G401.6 (cell line): ENCODE measurements around the gene ZNF277.

Experiments used
- FAIRE-seq: peaks from 2 replicates; lab custom pipeline; 2012; peaks lifted over from hg19 to GRCh38; lab: Jason Lieb, UNC

The ZNF277 gene

DNA sequence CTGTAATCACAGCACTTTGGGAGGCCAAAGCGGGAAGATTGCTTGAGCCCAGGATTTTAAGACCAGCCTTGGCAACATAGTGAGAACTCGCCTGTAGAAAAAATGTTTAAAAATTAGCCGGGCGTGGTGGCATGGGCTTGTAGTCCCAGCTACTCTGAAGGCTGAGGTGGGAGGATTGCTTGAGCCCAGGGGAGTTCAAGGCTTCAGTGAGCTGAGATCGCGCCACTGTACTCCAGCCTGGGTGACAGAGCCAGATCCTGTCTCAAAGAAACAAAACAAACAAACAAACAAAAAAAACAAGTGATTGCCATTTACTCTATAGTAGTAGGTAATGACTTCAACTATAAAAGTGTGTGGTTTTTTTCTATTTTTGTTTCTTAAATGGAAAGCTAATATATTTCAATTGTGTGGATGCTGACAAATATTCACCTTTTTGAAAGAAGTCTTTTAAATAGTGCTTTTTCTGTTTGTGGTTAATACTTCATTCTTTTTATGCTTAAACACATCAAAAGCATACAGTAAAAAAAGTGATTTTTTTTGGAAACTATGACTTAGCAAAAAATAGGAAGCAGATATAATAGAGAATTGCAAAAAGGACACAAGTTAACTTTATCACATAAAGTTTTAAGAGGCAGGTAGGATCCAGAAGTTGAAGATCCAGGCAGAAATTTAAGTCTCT is 48.4 kb downstream of the ZNF277 start:
- no peak for FAIRE-seq

DNA sequence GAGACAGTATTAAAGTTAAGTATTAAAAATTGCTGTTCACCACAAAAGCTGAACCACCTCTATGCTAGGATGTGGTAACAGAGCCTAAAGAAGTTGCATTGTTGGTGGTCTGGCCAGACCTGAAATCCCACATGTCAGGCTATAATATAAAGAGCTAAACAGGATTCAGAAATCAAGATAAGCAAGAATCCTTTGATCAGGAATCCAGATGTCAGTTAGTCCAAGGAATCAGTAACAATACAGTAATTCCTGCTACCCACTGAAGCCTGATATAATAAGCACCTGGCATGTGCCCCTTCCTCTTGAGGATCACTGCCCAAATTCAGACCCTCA is 48.9 kb downstream of the ZNF277 start:
- FAIRE-seq = no peak

DNA sequence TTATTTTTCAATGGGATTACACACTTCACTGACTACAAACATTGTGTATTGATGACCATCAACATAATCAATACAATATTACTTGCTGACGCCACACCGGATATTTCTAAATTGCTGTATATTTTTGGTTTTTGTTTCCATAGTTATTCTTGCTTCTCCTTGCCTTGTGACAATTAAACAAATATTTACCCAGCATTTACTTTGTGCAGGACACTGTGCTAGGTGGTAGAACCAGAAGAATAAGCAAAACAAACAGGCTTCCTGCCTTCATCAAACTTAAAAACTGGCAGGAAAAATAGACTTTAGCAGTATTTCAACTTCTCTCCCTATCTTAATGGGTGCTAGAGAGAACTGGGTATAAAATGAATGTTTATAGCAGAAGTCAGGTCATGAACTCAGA is 50.6 kb downstream of the ZNF277 start:
- no peak for FAIRE-seq

DNA sequence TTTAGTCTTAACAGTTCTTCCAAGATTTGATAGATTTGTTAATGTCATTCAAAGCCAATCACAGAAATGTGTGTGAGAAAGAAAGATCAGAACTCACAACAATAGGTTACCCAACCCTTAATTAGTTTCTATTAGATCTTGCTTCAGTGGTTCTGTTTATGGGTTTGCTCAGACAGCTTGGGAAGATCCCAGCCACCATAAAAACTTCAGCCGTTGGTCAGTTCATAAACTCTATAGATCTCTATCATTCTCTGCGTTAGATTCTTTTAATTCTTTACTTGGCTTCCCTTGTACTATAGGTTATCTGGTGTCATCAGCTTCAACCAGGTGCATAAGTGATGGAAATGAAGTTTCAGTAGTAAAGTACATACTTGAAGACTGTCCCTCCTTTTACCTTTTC is 54.4 kb downstream of the ZNF277 start:
- no peak for FAIRE-seq

DNA sequence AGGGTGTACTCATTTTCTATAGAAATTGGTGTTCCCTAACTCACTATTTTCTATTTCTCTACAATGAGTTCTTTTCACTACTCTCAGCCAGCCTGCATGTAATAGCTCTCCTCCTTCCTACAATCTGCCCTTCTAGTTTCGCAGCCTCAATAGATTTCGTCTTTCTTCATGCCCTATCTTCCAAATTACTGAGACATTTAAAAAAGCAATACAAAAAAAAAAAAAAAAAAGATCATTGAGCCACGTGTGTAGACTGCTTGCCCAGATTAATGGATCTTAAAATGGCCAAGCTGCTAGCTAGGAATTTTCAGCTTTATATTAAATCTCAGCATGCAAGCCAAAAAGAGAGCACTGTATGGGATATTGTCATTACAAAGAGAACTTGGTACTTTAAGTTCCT is 55.5 kb downstream of the ZNF277 start:
- FAIRE-seq = no peak

DNA sequence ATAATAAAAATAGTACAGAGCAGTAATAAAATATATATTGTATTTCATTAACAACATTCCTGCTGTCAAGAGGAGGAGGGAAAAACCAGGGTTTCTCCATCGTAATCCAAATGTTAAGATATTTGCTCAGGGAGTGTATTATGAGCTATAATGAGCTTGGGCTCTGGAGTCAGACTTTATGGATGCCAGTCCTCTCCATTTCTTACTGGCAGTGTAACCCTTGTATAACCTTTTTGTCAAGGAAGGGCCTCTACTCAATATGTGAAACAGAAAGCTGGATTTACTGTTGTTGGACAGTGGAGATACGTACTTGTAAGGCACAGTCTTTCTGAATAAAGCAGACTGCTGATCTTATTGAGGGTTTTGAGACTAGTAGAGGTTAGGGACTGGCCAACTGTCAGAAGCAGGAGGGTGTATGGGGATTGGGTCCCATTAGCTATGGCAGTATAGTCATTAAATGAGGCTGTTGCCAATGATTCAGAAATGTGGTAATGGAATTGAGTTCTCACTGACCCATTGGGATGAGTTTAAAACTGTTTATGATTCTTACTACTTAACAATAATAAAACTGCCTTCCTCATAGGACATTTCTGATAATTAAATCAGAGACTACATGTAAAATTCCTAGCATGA is 56.5 kb downstream of the ZNF277 start:
- no peak for FAIRE-seq

DNA sequence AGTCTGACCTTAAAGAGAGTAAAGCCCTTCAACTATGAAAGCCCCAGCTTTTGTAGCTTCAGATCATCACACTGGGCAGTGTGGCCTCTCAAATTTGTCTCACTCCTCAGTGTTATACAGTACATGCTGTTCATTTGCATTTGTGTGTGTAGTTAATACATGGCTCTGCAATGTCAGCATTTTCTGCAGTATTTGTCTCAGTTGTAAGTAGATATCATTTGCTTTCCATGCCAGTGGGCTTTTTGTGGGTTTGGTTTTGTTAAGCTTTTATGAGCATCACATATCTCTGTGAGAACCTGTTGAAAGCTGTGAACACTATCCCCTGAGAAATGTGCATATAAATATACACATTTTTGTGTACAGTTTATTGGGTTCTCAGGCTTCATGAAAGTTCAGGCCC is 57.0 kb downstream of the ZNF277 start:
- FAIRE-seq = no peak

DNA sequence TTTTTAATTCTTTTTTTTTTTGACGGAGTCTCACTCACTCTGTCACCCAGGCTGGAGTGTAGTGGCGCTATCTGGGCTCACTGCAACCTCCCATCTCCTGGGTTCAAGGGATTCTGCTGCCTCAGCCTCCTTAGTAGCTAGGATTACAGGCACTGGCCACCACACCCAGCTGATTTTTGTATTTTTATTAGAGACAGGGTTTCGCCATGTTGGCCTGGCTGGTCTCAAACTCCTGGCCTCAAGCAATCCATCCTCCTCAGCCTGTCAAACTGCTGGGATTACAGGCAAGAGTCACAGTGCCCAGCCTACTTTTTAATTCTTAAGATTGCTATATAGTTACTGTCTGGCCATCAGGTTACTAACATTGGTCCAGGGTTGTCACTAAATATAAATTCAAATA is 59.6 kb downstream of the ZNF277 start:
- FAIRE-seq = no peak

DNA sequence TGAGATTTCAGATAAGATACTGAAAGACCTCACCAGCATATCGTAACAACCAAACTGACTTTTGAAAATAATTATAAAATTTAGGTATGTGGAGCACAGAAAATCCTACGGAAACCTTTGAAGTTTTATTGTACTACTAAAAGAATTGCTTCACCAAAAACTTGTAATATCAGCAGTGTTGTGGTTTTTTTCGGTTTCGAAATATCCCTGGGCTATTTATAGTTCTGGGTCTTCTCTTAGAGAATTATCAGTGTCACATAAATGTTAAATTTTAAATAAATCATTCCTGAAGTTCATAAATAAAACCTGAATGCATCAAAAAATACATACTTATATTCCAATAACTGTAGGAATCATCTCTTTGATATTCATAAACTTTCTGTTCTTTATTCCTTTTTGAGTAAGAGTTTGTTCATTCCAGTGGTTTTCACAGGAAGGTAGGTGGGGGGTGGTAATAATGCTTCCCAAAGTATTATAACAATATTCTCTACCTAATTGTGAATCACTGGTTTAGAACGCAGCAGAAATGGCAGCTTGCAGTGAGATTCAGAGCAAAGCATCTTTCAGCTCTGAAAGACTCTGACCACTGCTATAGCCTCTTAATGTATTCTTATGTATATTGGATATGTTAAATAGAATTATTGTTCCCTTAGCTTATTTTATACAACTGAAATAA is 60.2 kb downstream of the ZNF277 start:
- FAIRE-seq = no peak

DNA sequence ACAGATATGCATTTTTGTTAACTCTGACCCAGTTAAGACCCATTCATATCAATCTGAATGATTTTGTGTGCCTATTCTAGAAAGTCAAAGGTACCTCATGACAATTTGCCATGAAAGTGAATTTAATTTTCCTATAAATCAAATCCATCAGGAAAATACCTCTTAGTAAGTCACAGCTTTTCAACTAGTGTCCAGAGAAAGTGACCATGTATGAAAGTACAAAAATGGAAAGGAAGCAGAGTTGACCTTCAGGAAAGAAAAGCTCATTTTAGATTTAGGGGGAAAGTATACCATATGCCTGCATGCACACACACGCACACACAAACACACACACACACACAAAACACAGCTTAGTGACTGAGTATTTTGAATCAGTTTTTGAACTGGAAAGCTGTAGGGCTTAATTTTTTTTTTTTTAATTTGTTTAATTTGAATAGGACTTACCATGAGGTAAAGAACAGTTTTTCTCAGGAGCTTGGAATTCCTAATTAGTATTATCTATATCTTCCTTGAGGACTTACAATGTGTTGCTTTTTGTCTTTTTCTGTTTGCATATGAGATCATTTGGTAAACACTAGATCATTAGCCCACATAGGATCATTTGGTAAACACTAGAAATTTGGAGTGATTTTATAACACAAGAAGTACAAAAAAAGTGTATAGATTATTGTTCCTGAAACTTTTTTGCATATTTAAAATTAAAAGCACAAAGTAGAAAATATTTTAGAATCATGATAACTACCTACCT is 61.6 kb downstream of the ZNF277 start:
- FAIRE-seq = no peak

DNA sequence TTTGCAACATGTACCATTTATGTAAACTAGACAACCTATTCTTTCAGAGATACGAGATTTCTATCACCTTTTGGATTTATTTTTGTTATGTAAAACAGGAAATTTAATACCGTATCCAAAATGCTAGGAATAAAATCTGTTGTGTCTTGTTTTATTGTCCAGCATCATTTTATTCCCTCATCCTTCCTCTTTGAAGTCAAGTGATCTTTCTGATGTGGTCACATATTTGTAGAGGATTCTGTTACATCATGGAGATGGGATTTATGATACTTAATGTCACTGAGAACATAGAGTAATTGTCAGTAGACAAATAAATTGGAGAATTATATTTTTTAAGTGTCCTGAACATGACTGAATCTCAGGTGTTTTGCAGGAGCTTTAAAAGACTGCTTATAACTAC is 64.7 kb downstream of the ZNF277 start:
- FAIRE-seq = no peak

DNA sequence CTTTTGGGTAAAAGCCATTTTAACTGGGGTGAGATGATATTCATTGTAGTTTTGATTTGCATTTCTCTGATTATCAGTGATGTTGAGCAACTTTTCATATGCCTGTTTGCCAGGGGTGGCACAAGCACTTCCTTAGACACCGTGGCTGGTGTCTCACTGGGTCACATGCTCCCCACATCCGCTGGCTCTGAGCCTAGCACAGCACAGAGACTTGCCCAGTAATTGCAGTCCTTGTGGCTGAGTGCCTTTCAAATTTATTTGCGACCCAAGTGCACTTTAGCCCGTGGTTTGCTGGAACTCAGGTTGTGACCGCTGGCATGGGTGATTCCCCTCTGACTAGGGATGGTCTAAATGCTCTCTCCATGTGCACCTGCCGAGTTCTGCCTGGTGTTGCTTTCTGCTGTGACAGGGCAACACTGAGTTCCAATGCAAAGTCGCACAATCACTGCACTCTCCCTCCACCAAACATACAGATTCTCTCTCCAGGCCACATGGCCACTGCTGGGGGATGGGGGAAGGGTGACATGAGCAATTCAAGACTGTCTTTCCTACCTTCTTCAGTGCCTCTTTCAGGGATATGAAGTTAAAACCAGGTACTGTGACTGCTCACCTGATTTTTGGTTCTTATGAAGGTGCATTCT is 66.5 kb downstream of the ZNF277 start:
- no peak for FAIRE-seq

DNA sequence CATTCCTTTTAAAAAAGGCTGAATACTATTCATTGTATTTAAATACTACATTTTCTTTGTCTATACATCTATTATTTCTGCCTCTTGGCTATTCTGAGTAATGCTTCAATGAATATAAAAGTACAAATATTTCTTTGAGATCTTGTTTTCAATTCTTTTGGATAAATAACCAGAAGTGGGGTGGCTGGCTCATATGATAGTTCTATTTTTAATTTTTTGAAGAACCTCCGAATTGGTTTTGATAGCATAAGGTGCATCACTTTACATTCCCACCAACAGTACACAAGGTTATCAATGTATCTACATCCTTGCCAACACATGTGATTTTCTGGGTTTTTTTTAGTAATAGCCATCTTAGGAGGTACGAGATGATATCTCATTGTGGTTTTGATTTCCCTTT is 72.5 kb downstream of the ZNF277 start:
- FAIRE-seq = no peak

DNA sequence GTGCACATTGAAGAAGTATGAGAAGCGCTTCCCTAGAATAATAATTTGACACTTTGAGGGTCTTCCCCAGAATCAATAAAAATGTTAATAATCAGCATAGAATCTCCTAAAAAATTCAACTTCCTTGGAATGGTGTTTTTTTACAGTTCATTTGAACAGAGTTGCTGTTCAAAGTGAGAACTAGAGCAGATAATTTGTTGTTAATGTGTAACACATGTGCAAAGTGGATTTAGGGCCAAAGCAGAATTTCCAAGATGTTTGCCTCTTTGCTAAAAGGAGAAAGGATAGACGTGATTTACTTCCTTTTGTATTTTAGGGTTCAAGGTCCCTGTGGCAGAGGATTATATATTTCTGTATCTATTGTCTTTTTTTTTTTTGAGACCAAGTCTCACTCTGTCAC is 73.8 kb downstream of the ZNF277 start:
- FAIRE-seq = no peak

DNA sequence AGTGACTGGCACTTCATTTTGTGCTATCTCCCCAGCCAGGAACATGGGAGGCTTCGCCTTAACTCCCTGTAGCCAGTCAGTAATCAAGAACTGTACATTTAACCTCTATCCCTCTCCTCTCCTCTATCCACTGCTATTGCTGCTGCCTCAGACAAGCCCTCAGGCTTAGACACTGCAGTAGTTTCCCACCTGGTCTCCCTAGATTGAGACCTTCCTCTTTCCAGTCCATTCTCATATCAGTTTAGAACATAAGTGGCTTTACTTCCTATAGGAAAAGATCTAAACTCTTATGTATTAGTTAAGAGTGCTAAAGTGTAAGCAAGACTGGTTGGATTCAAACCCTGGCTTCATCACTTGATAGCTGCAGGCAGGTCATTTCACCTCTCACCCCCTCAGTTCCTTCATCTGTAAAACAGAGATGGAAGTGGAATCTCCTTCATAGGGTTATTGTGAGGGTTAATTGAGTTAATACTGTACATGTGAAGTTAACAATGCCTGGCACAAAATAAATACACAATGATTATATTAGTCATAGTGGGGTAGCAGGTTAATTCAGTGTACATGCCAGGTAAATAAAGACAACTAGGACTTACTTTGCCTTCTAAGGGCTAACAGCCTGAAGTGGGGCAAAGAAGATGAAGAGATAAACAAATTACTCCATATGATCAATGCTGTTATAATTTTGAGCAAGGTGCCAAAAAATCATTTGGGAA is 76.1 kb downstream of the ZNF277 start:
- FAIRE-seq = no peak

DNA sequence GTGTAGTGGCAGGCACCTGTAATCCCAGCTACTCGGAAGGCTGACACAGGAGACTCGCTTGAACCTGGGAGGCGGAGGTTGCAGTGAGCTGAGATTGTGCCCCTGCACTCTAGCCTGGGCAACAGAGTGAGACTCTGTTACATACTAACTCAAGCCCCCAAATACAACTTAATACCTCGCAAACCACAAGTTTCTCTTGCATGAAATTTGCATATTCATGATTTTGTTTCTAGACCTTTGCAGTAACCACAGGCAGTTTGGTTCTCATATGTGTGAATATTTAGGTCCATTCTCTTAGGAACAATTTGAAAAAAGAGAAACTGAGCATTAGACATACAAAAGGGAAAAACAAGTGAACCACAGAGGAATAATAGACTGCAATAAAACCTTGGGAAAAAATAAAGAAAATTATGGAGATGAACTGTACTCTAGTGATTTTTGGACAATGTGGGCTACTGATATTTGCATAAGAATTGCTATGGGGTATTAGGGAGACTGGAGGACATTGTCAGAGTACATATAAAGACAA is 77.0 kb downstream of the ZNF277 start:
- FAIRE-seq = no peak

DNA sequence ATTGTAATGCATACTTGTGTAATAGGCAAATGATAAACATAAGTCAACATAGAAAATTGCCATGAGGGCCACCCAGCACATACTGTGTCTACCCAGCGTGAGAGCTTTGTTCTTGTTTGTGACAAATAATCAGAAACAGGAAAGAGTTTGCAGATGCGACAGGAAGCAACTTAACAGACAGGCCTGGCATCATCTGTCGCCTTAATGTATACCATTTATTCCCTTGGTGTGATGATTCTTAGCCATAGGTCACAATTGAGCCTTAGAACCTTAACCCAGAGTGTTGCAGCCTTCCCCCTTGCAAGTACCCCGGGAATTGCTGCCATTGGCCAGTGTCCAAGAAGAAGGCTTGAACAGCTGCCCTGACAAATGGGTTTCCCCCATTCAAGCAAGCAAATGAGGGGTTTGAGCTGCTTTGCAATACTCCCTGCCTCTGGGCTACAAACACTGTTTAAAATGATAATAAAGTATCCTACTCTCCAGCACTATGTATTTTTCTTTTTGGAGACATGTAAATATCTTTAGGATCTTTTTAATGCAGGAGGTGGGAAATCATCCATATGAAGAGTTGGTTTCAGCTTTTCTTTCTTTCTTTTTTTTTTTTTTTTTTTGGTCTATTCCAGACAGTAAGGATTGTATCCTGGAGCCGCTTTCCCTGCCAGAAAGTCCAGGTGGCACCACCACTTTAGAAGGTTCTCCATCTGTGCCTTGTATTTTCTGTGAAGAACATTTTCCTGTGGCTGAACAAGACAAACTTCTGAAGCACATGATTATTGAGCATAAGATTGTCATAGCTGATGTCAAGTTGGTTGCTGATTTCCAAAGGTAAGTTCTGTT is 80.0 kb downstream of the ZNF277 start:
- FAIRE-seq = no peak

DNA sequence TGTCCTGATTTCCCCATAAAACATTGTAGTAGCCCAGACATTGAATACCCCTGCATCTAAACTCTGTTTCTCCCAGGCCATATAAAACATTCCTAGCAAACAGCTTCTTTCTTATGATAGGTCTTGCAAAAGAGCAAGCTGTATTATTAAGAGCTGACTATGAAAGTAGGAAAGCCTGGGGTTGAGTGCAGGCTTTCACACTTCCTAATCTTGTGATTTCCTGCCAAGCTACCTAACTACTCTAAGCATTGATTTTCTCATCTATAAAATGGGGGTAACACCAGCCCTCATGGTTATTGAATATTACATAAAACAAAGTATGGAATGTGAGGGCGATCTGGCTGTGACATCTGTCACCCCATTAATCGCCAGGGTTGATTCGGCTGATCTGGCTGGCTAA is 81.8 kb downstream of the ZNF277 start:
- no peak for FAIRE-seq

DNA sequence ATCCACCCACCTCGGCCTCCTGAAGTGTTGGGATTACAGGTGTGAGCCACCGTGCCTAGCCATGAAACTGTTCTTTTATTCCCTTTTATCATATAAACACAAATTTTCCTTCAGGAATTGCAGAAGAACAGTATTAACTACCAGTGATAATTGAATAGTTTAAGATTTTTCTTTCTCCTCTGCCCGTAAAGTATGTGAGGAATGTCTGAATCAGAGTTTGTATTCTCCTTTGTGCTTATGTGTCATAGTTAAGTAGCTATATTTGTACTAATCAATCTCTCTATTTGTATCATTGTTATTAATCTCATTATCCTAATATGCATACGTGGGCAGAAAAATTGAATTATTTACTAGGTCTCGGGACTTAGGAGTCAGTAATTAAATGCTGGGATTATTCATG is 83.6 kb downstream of the ZNF277 start:
- no peak for FAIRE-seq

DNA sequence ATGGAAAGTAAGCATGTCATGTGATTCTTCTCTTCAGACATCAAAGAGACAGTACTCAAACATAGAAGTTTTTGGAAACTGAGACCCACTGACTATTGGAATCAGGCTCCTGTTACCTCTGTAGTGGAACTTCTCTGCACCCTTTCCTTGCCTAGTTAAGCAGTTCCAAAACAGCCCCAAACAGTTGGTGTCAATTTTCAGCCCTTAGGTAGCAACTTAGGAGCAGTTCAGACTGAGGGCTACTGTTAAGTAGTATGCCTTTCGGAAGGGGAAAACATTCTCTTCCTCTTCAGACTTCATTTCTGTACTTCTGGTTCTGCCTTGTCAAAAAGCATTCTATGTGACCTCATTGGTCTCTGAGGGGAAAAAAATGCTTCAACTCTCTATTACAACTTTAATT is 85.7 kb downstream of the ZNF277 start:
- FAIRE-seq = no peak

DNA sequence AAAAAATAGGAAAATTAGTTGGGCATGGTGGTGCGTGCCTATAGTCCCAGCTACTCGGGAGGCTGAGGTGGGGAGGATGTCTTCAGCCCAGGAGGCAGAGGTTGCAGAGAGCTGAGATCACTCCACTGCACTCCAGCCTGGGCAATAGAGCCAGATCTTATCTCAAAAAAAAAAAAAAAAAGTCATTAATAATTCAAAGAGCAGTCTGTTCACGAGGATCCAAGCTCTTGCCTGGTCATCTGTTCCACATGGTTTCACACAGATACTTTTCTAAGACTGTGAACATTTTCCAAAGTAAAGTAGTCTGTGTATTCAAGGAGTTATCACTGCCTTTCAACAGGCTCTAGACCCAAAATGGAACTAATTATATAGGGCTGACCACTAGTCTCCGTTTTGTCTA is 86.9 kb downstream of the ZNF277 start:
- no peak for FAIRE-seq
